ENCODE data around the gene SOSTDC1.

SOSTDC1 gene

GRCh38 chr7:16423761-16424160 is 41.8 kb downstream of the SOSTDC1 start (continued):
- TF ChIP-seq ZNF629 (tag by site-specific recombination; IDR thresholded peaks at IDR 0.05), result no peak

GRCh38 chr7:16422917-16423316 is 42.6 kb downstream of the SOSTDC1 start:
- ChIA-PET POLR2A (no interaction called here), CTCF (interaction anchor here (0.7 kb wide), 1 partner anchor 1250 kb away, joined by 3 read pairs; no protein-coding TSS in a partner anchor)
- no peak overlapping the region for H3K27ac ChIP-seq (ENCODE audit: extremely low read depth, low read depth, low read length)

More at GRCh38 chr7:16422917-16423316, 42.6 kb downstream of the SOSTDC1 start:
- Histone ChIP-seq H3K4me3 (ENCODE audit: low read depth, low read length) (no peak overlapping the region), H3K4me1 (ENCODE audit: control insufficient read depth, insufficient read depth, low read length) (no peaks in the 10 kb centered on the region), H3K36me3 (ENCODE audit: control insufficient read depth in 2 of 2, insufficient read depth in 1 of 2, low read length in 2 of 2) (no peaks in the 10 kb centered on the region), H3K9me3 (ENCODE audit: control insufficient read depth, insufficient read depth, low read depth, low read length) (no peaks in the 10 kb centered on the region)
- TF ChIP-seq, protein P1, sequence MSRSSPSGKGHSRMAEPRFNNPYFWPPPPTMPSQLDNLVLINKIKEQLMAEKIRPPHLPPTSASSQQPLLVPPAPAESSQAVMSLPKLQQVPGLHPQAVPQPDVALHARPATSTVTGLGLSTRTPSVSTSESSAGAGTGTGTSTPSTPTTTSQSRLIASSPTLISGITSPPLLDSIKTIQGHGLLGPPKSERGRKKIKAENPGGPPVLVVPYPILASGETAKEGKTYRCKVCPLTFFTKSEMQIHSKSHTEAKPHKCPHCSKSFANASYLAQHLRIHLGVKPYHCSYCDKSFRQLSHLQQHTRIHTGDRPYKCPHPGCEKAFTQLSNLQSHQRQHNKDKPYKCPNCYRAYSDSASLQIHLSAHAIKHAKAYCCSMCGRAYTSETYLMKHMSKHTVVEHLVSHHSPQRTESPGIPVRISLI (tag by site-specific recombination; IDR thresholded peaks at IDR 0.05), result no peak
- TF ChIP-seq ELK4 (IDR thresholded peaks at IDR 0.05; ENCODE audit: borderline replicate concordance, low read depth, low read length) (no peak), KLF9 (tag by site-specific recombination; IDR thresholded peaks at IDR 0.05; ENCODE audit: low read depth) (no peak), ZNF169 (tag by site-specific recombination; IDR thresholded peaks at IDR 0.05) (no peak), BCL11A (tag by site-specific recombination; IDR thresholded peaks at IDR 0.05; ENCODE audit: low read depth) (no peak), ZSCAN30 (tag by site-specific recombination; IDR thresholded peaks at IDR 0.05) (no peak), ZNF324 (tag by site-specific recombination; IDR thresholded peaks at IDR 0.05) (no peak), PRDM10 (tag by site-specific recombination; IDR thresholded peaks at IDR 0.05) (no peak), ZBTB8A (tag by site-specific recombination; IDR thresholded peaks at IDR 0.05) (no peak), SP7 (tag by site-specific recombination; IDR thresholded peaks at IDR 0.05) (no peak)
- TF ChIP-seq, protein P2, sequence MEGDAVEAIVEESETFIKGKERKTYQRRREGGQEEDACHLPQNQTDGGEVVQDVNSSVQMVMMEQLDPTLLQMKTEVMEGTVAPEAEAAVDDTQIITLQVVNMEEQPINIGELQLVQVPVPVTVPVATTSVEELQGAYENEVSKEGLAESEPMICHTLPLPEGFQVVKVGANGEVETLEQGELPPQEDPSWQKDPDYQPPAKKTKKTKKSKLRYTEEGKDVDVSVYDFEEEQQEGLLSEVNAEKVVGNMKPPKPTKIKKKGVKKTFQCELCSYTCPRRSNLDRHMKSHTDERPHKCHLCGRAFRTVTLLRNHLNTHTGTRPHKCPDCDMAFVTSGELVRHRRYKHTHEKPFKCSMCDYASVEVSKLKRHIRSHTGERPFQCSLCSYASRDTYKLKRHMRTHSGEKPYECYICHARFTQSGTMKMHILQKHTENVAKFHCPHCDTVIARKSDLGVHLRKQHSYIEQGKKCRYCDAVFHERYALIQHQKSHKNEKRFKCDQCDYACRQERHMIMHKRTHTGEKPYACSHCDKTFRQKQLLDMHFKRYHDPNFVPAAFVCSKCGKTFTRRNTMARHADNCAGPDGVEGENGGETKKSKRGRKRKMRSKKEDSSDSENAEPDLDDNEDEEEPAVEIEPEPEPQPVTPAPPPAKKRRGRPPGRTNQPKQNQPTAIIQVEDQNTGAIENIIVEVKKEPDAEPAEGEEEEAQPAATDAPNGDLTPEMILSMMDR (tag by site-specific recombination; IDR thresholded peaks at IDR 0.05), result no peak
- TF ChIP-seq, protein P3, sequence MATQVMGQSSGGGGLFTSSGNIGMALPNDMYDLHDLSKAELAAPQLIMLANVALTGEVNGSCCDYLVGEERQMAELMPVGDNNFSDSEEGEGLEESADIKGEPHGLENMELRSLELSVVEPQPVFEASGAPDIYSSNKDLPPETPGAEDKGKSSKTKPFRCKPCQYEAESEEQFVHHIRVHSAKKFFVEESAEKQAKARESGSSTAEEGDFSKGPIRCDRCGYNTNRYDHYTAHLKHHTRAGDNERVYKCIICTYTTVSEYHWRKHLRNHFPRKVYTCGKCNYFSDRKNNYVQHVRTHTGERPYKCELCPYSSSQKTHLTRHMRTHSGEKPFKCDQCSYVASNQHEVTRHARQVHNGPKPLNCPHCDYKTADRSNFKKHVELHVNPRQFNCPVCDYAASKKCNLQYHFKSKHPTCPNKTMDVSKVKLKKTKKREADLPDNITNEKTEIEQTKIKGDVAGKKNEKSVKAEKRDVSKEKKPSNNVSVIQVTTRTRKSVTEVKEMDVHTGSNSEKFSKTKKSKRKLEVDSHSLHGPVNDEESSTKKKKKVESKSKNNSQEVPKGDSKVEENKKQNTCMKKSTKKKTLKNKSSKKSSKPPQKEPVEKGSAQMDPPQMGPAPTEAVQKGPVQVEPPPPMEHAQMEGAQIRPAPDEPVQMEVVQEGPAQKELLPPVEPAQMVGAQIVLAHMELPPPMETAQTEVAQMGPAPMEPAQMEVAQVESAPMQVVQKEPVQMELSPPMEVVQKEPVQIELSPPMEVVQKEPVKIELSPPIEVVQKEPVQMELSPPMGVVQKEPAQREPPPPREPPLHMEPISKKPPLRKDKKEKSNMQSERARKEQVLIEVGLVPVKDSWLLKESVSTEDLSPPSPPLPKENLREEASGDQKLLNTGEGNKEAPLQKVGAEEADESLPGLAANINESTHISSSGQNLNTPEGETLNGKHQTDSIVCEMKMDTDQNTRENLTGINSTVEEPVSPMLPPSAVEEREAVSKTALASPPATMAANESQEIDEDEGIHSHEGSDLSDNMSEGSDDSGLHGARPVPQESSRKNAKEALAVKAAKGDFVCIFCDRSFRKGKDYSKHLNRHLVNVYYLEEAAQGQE (tag by site-specific recombination; IDR thresholded peaks at IDR 0.05), result no peak
